NCI-H2171 treated with DMSO at 0.1 percent for 48 hours (cell line): ENCODE measurements around the gene RAD51AP1.

Experiments
- DNase-seq: peaks from one replicate; lab custom pipeline; 2025; lab: John Stamatoyannopoulos, UW

The RAD51AP1 gene

GRCh38 chr12:4552191-4552590, 13.5 kb downstream of the RAD51AP1 start:
- no peak for DNase-seq

GRCh38 chr12:4553943-4554342, 15.3 kb downstream of the RAD51AP1 start:
- no peak for DNase-seq

GRCh38 chr12:4555804-4556203, 17.1 kb downstream of the RAD51AP1 start:
- DNase-seq, result no peak

GRCh38 chr12:4556735-4557530, 18.2 kb downstream of the RAD51AP1 start:
- no peak for DNase-seq

- no peak for DNase-seq
Measured at GRCh38 chr12:4557586-4557985, 18.9 kb downstream of the RAD51AP1 start.

- DNase-seq, result no peak
Measured at GRCh38 chr12:4558171-4558570, 19.5 kb downstream of the RAD51AP1 start.

GRCh38 chr12:4562034-4562657, 23.5 kb downstream of the RAD51AP1 start, which contains the start of gene DYRK4:
DYRK4 (plus strand) TSS chr12:4562208; CDS start chr12:4562246, 38 bp downstream.
- no peak for DNase-seq

GRCh38 chr12:4563336-4563735, 24.6 kb downstream of the RAD51AP1 start:
- no peak for DNase-seq

- DNase-seq, result no peak
Measured at GRCh38 chr12:4564818-4565217, 26.1 kb downstream of the RAD51AP1 start.

GRCh38 chr12:4566474-4566873, 27.8 kb downstream of the RAD51AP1 start:
- no peak for DNase-seq

GRCh38 chr12:4567073-4567881, 28.6 kb downstream of the RAD51AP1 start:
- DNase-seq, result no peak

GRCh38 chr12:4569261-4569660, 30.6 kb downstream of the RAD51AP1 start:
- DNase-seq, result no peak

GRCh38 chr12:4572680-4573079, 34.0 kb downstream of the RAD51AP1 start:
- DNase-seq, result no peak

GRCh38 chr12:4579305-4580102, 40.8 kb downstream of the RAD51AP1 start:
- DNase-seq, result peak; percentile 30

GRCh38 chr12:4580281-4580688, 41.6 kb downstream of the RAD51AP1 start:
- DNase-seq, result no peak

GRCh38 chr12:4584281-4584680, 45.6 kb downstream of the RAD51AP1 start:
- no peak for DNase-seq

- no peak for DNase-seq
Measured at GRCh38 chr12:4584896-4585295, 46.2 kb downstream of the RAD51AP1 start.

- no peak for DNase-seq
Measured at GRCh38 chr12:4586500-4586899, 47.8 kb downstream of the RAD51AP1 start.

GRCh38 chr12:4587108-4587507, 48.4 kb downstream of the RAD51AP1 start:
- no peak for DNase-seq

GRCh38 chr12:4588916-4589315, 50.2 kb downstream of the RAD51AP1 start:
- DNase-seq, result no peak

- no peak for DNase-seq
Measured at GRCh38 chr12:4589941-4590340, 51.3 kb downstream of the RAD51AP1 start.

GRCh38 chr12:4591180-4591687, 52.5 kb downstream of the RAD51AP1 start:
- peak; percentile 13 for DNase-seq
